Activated CD4-positive, alpha-beta T cell treated with anti-CD3 and anti-CD28 coated beads, Interleukin-2, amount 50 U/mL, for 48 hours (primary cell): ENCODE results near the gene TTLL5.

ENCODE experiments used
- DNase-seq, 2 experiments: peaks; one replicate each; pipeline ENCODE4 v3.0.0-alpha.2; 2020

The TTLL5 gene

DNA sequence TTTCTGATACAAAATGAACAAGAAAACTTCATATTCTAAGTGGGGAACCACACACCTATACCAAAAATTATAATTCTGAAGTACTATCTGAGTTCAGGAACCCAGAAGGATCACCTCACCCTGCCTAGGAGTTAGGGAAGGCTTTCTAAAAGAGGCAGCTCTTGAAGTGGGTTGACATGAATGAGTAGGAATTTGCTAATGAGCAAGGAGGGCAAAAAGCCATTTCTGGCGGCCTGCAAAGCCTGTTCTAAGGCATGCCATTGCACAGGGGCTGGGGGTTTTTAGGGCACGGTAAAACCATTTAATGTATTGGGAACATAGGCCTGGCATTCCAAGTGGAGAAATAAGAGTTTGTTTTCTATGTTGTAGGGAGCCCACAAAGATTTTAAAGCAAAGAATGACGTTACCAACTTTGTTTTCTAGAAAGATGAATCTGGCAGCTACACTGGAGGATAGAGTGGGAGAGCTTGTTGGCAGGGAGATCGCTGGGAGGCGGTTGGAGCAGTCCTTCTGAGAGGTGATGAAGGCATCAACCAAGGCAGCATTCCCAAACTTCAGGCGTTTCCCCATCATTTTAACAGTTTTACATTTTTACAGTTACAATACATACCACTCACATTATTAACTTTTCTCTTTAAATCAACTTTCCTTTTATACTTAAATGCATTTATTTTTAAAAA, 338.6 kb downstream of the TTLL5 start:
- no peak for DNase-seq

DNA sequence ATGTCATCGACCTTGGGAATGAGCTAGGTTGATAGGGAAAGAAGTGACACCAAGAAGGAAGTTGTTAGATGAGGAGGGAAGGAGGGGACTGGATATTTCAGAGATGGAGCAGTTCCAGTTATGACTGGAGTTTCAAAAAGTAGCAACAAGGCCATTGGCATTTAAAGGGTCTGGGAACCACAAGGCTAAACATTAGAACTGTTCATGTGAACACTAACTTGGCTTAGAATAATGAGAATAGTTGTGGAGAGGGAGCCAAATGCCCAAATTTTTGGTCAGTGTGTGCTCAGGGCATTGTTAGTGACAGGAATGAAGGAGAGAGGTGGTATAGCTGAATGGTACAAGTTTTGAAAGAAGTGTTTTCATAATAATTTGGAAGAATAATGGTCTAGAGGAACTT, 341.3 kb downstream of the TTLL5 start:
- no peak for DNase-seq
